ENCODE results near the gene CEACAM3.

CEACAM3 gene

GRCh38 chr19:41844601-41845000 lies 48.2 kb downstream of the CEACAM3 start, which contains the start of gene LYPD4:
TSS of gene LYPD4 (minus strand) at chr19:41844683. CDS start at chr19:41839285, 5,398 bp downstream.
- Histone ChIP-seq H4K20me1 (ENCODE audit: low read depth, low read length) (no peaks in the 10 kb centered on the region), H2AFZ (ENCODE audit: low read depth, low read length, severe bottlenecking) (no peak within 1 kb of the TSS)

GRCh38 chr19:41845001-41845050 lies 48.4 kb downstream of the CEACAM3 start, which contains the start of gene DMRTC2:
TSS of gene DMRTC2 (plus strand) at chr19:41845042. CDS start at chr19:41847429, 2,387 bp downstream.
- H3K9ac ChIP-seq (ENCODE audit: low read length), result no peak within 1 kb of the TSS
- no peaks in the 10 kb centered on the region for H3F3A ChIP-seq (ENCODE audit: insufficient read depth)
- no peaks in the 10 kb centered on the region for H3K27me3 ChIP-seq (ENCODE audit: low read length)
- H3K36me3 ChIP-seq (ENCODE audit: low read length), result no peaks in the 10 kb centered on the region
- no peaks in the 10 kb centered on the region for H4K20me1 ChIP-seq (ENCODE audit: low read depth, low read length)
- no peaks in the 10 kb centered on the region for H3K9me2 ChIP-seq (replicated peaks; ENCODE audit: insufficient read depth, low read length)
- H3K4me3 ChIP-seq (ENCODE audit: insufficient read depth, low read length, poor library complexity, severe bottlenecking), result no peak within 1 kb of the TSS
- no peak within 1 kb of the TSS for H2AFZ ChIP-seq (ENCODE audit: low read depth, low read length, severe bottlenecking)
- H3K9me3 ChIP-seq (ENCODE audit: insufficient read depth, low read length), result no peaks in the 10 kb centered on the region
- H3K4me2 ChIP-seq (ENCODE audit: low read depth, low read length, poor library complexity, severe bottlenecking), result no peak within 1 kb of the TSS
- no peak for TF ChIP-seq EZH2phosphoT487 (conservative IDR thresholded peaks at IDR 0.05; ENCODE audit: low read length)
- H3K27ac ChIP-seq (ENCODE audit: low read depth, low read length), result no peak within 1 kb of the TSS
- no peaks in the 10 kb centered on the region for H3K79me2 ChIP-seq (ENCODE audit: insufficient read depth, low read length)

More at GRCh38 chr19:41844601-41845000, 48.2 kb downstream of the CEACAM3 start, which contains the start of gene LYPD4:
- Histone ChIP-seq H3K9ac (ENCODE audit: low read length) (no peak within 1 kb of the TSS), H3F3A (ENCODE audit: insufficient read depth) (no peaks in the 10 kb centered on the region), H3K4me2 (ENCODE audit: low read depth, low read length, poor library complexity, severe bottlenecking) (no peak within 1 kb of the TSS), H3K9me2 (replicated peaks; ENCODE audit: insufficient read depth, low read length) (no peaks in the 10 kb centered on the region), H3K36me3 (ENCODE audit: low read length) (no peaks in the 10 kb centered on the region), H3K79me2 (ENCODE audit: insufficient read depth, low read length) (no peaks in the 10 kb centered on the region), H3K9me3 (ENCODE audit: insufficient read depth, low read length) (no peaks in the 10 kb centered on the region), H3K27me3 (ENCODE audit: low read length) (no peaks in the 10 kb centered on the region), H3K4me3 (ENCODE audit: insufficient read depth, low read length, poor library complexity, severe bottlenecking) (no peak within 1 kb of the TSS), H3K27ac (ENCODE audit: low read depth, low read length) (no peak within 1 kb of the TSS)
- no peak for TF ChIP-seq CTCF (IDR thresholded peaks at IDR 0.05; ENCODE audit: insufficient read depth, low read length, poor library complexity, severe bottlenecking)
- TF ChIP-seq EZH2phosphoT487 (conservative IDR thresholded peaks at IDR 0.05; ENCODE audit: low read length), result no peak

GRCh38 chr19:41845051-41845590 lies 48.7 kb downstream of the CEACAM3 start:
- H3K9me2 ChIP-seq (replicated peaks; ENCODE audit: insufficient read depth, low read length), result no peaks in the 10 kb centered on the region
- no peaks in the 10 kb centered on the region for H3K27me3 ChIP-seq (ENCODE audit: low read length)
- no peak overlapping the region for H3K27ac ChIP-seq (ENCODE audit: low read depth, low read length)
- H3K9me3 ChIP-seq (ENCODE audit: insufficient read depth, low read length), result no peaks in the 10 kb centered on the region
- TF ChIP-seq EZH2phosphoT487 (conservative IDR thresholded peaks at IDR 0.05; ENCODE audit: low read length), result no peak
- no peak for TF ChIP-seq CTCF (IDR thresholded peaks at IDR 0.05; ENCODE audit: insufficient read depth, low read length, poor library complexity, severe bottlenecking)
- no peaks in the 10 kb centered on the region for H3F3A ChIP-seq (ENCODE audit: insufficient read depth)
- H3K36me3 ChIP-seq (ENCODE audit: low read length), result no peaks in the 10 kb centered on the region
- H4K20me1 ChIP-seq (ENCODE audit: low read depth, low read length), result no peaks in the 10 kb centered on the region
- no peak overlapping the region for H3K4me2 ChIP-seq (ENCODE audit: low read depth, low read length, poor library complexity, severe bottlenecking)
- no peak overlapping the region for H3K9ac ChIP-seq (ENCODE audit: low read length)
- no peak overlapping the region for H2AFZ ChIP-seq (ENCODE audit: low read depth, low read length, severe bottlenecking)
- no peaks in the 10 kb centered on the region for H3K79me2 ChIP-seq (ENCODE audit: insufficient read depth, low read length)
- H3K4me3 ChIP-seq (ENCODE audit: insufficient read depth, low read length, poor library complexity, severe bottlenecking), result no peak overlapping the region

GRCh38 chr19:41847351-41848105 lies 51.1 kb downstream of the CEACAM3 start:
- Histone ChIP-seq H3K4me2 (ENCODE audit: low read depth, low read length, poor library complexity, severe bottlenecking) (no peak overlapping the region), H3K9me2 (replicated peaks; ENCODE audit: insufficient read depth, low read length) (no peaks in the 10 kb centered on the region), H4K20me1 (ENCODE audit: low read depth, low read length) (no peaks in the 10 kb centered on the region), H2AFZ (ENCODE audit: low read depth, low read length, severe bottlenecking) (no peak overlapping the region), H3K27me3 (ENCODE audit: low read length) (no peaks in the 10 kb centered on the region), H3K9ac (ENCODE audit: low read length) (no peak overlapping the region), H3K9me3 (ENCODE audit: insufficient read depth, low read length) (no peaks in the 10 kb centered on the region), H3K27ac (ENCODE audit: low read depth, low read length) (no peak overlapping the region), H3K79me2 (ENCODE audit: insufficient read depth, low read length) (no peaks in the 10 kb centered on the region), H3K4me3 (ENCODE audit: insufficient read depth, low read length, poor library complexity, severe bottlenecking) (no peak overlapping the region), H3K36me3 (ENCODE audit: low read length) (no peaks in the 10 kb centered on the region), H3F3A (ENCODE audit: insufficient read depth) (no peaks in the 10 kb centered on the region)
- TF ChIP-seq EZH2phosphoT487 (conservative IDR thresholded peaks at IDR 0.05; ENCODE audit: low read length), result no peak
- TF ChIP-seq CTCF (IDR thresholded peaks at IDR 0.05; ENCODE audit: insufficient read depth, low read length, poor library complexity, severe bottlenecking), result no peak

All from SU-DHL-6 (cell line).